Subcutaneous adipose tissue (tissue), 4 donors: ENCODE measurements around the gene MYO10. TPM values are rescaled to one million over a fixed set of nuclear protein-coding genes. Genes with fewer than 3 reads are reported as not detected.

Experiments used
- total RNA-seq, 4 donors: library from RNA; depleted of rRNA; stranded (reverse); fragments of >200 nt; gene quantifications; one replicate each; pipeline ENCODE4 v1.1.0, GENCODE V29; 2016
- TF ChIP-seq, protein P1 (sequence below): fragments of 450-650 bp; IDR thresholded peaks from one replicate; pipeline ENCODE4 v1.5.1; 2016; ENCODE audit warnings: low read depth, mild to moderate bottlenecking, control low read depth, antibody characterized with exemption, moderate library complexity

MYO10 gene
- total RNA-seq, 4 donors from 2014 or later, result 7.0 to 33.0 (median 9.3) TPM

DNA sequence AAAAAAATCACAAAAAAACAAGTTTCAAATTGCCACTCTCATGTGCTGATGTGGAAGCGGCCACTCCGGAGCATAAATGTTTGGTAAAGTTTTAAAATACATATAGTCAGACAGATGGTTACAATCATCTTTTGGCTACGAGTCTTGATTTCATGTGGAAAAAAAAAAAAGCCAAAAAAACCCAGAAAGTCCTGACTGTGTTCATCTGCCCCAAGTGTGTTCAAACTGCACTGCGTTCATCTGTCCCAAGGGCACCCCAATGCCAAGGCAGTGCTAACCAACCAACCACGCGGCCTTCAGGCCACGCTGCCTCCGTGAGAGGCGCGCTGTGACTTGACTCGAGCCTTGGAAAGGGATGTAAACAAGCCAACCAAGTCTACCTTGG lies 127.1 kb downstream of the MYO10 start:
- TF ChIP-seq, protein P1, sequence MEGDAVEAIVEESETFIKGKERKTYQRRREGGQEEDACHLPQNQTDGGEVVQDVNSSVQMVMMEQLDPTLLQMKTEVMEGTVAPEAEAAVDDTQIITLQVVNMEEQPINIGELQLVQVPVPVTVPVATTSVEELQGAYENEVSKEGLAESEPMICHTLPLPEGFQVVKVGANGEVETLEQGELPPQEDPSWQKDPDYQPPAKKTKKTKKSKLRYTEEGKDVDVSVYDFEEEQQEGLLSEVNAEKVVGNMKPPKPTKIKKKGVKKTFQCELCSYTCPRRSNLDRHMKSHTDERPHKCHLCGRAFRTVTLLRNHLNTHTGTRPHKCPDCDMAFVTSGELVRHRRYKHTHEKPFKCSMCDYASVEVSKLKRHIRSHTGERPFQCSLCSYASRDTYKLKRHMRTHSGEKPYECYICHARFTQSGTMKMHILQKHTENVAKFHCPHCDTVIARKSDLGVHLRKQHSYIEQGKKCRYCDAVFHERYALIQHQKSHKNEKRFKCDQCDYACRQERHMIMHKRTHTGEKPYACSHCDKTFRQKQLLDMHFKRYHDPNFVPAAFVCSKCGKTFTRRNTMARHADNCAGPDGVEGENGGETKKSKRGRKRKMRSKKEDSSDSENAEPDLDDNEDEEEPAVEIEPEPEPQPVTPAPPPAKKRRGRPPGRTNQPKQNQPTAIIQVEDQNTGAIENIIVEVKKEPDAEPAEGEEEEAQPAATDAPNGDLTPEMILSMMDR, result no peak

DNA sequence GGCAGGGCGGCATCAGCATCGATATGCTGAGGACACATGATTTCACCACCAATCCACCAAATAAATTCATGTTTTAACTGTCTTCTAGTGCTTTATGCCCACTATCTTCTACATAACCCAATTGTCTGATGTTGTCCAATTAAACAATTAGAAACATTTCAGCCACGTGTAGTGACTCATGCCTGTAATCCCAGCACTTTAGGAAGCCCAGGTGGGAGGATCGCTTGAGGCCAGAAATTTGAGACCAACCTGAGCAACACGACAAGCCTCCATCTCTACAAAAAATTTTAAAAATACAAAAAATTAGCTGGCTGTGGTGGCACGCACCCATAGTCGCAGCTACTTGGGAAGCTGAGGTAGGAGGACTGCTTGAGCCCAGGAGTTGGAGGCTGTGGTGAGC lies 128.1 kb downstream of the MYO10 start:
- TF ChIP-seq, protein P1, result no peak

DNA sequence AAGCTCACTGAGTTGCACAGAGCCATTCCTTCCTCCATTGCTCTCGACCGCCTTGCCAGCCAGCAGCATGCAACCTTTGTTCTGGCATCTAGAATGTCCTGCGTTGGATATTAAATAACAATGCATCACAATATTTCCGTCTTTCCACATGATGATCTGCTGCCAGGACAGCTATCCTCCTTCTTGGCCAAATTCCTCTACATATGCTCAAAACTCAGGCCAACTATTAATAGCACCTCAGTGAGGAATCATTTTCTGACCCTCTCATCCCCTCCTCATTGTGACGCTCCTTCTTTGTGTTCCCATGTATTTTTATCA lies 128.6 kb downstream of the MYO10 start:
- TF ChIP-seq, protein P1, result no peak

DNA sequence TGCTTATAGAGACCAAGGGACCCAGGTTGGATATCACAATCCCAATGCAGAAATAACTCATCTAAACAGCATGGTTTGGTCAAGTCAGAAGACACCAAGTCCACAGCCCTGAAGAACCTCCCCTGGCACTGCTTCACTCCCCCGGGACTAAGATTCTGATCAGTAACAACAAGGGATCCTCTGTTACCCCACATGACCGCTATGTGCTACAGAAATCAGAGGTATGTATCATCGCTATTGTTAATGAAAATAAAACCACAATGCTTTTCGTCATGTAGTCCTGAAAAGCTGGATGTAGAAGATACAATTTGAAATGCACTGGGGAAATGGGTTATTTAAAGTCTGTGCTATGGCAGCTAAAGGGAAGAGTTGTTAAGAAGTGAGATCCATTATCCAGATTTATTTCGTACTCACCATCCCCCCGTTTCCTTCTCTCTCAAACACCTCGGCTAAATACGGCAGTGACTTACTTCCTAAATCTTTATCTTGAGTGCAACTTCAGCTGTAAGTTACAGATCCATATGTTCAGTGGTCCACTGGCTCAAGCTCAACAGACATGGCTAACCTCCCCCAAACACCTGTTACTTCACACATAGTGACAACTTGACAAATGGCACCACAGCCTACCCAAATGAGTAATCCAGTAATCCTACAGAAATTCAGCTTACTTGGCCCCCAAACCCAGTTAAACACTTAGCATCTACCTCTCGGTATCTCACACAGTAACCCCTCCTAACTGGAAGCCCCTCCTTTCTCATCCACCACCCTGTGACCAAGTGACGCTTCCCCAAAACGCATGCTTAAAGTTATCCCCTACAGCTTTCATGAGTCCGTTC lies 129.2 kb downstream of the MYO10 start:
- TF ChIP-seq, protein P1, result no peak

DNA sequence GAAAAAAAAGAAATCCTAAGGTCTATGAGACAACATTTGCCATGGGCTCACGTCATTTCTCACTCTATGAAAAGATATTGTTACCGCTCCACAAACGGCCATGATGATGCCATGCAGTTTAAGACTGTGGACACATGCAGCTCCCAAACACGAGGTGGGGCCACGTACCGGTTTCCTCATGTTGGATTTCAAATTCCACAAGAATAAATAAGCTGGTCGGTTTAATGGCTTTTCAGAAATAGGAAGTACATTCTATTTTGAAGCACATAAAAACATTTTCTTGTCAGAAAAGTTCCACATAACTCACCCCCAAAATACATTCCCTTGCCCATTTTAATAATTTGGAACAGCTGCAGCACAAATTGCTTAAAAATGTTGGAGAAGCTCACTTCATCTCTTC lies 130.6 kb downstream of the MYO10 start:
- TF ChIP-seq, protein P1, result no peak

DNA sequence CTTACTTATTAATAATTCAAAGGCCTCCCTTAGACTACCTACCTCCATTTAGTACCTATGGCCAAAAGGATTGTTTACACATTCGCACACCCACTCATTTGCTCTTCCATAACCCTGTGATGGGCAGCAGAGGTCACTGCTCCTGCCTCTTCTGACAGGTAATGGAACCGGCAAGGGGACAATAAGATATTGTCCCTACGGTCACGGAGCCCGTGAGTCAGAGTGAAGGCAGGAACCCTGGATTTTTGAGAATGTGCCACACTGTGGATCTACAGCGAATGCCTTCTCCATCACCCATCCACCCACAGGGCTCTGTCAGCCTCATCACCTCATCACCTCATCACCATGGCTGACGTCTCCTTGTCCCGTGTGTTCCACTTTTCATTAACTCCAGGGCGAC lies 132.3 kb downstream of the MYO10 start:
- TF ChIP-seq, protein P1, result no peak

DNA sequence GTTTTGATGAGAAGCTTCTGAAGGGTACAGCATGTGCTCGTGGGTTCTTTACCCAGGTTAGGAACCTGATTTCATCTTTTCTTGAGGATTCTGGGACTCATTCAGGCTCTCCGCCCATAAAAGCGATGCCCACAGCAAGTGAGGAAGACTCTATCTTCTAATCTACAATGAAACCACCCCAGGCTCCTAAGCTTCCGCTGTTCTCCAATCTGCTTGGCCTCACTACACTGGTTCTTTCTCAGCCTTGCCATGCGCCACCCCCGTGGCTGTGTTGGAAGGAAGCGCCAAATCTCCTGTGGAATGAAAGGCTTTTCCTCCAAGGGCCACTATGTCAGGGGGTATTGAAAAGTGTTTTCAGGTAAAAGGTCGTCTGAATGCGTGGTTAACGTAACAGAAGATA lies 135.6 kb downstream of the MYO10 start:
- TF ChIP-seq, protein P1, result no peak
